ELR (cell line): Measurements from ENCODE around the gene EFCAB8.
"Not testable (repeated sequence)": the region's sequence is repeated elsewhere in the genome, so short reads cannot be mapped to it uniquely, and the experiment has no call there.

Experiments used
- DNase-seq: peaks from one replicate; pipeline ENCODE4 v3.0.0-alpha.2; 2015; ENCODE audit warnings: low read depth

EFCAB8 gene

DNA sequence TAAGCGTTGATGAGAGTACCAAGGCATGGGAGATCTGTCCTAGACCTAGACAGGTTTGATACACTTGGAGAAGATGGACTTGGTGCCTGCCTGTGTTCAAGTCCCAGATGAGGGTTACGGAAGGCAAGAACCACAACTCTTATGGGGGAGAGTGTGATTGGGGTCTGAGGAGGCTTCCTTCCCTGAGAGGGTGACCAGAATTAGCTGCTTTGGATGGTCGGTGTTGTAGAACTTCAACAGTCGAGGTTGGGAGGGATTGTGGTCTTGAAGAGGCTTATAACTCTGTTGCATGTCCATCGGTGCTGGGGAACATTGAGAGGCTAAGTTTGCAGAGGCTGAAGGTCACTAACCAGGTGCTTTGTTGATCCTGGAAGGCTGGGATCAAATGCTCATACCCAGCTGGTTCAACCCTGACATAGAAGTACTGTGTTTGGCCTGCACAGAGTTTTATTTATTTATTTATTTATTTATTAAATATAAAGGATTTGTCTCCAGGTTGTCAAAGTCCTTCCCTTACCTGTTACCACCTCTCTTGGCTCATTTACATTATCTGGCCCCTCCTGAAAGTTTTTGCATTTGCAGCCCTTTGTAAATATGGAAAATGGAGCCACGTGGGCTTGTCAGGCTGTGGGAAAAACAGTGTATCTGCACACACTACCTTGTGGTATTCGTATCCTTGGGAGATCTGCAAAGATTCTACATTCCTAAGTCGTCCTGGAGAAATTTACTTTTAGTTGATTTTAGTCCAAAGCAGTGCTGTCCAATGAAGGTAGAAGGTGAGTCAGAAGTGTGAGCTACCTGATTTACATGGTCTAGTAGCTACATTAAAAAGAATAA, 15.8 kb upstream of the EFCAB8 start:
- DNase-seq: no peak

DNA sequence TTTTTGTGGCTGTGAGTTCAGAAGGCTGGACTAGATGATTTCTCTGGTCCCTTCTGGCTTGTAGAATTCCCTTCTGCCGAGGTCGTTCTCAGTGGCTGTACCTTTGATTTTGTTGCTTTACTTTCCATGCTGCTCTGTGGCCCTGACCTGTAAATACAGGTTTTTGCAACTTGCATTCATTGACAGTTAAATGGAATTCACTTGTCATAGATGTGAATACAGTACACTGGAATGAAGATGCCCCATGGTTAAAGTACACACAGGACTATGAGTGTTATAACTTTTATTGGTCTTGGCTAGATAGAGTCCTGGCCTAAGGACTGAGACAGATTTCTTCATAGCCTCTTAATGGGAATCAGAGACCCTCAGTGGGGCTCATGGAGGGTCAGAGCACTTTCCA, 12.9 kb upstream of the EFCAB8 start:
- DNase-seq: no peak

DNA sequence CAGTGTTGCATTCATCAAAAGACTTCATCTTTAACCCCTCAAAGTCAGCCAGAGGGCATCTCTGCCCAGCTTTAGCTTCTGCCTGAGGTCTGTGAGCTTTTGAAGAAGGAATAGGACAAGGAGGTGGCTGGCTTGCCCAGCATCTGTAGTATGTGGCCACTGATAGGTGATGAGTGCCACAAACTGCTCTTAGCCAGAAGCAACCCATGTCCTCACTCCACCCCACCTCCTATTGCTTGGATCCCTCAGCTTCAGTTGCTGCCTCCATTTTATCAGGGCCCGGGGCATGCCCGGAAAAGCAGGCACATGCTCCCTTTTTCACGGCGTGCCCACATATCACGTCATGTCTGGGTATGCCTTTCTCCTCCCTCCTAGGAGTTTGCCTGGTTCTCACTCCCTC, 11.9 kb upstream of the EFCAB8 start:
- no peak for DNase-seq

DNA sequence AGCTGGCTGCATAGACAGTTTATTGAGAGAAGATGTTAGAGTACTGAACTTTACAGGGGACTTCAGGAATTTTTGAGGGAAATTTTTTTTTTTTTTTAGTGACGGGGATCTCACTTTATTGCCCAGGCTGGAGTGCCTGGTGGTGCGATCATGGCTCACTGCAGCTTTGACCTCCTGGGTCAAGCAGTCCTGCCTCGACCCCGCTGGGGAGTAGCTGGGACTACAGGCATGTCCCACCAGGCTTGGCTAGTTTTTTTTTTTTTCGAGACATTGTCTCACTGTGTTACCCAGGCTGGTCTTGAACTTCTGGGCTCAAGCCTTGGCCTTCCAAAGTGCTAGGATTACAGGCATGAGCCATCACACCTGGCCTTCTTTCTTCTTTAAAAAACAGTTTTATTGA, 10.8 kb upstream of the EFCAB8 start:
- DNase-seq: no peak

DNA sequence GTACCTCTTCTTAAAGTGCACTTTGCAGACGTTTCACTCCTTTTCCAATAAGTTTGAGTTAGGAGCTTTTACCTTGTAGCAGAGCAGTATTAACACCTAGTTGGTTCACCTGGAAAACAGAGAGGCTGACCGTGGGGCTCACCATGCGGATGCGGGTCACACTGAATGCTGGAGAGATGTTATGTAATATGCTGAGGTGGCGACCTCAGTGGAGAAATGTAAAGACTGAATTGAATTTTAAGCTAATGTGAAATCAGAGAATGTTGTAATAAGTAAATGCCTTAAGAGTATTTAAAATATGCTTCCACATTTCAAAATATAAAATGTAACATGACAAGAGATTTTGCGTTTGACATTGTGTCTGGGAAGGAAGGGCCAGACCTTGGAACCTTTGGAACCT, 9.9 kb upstream of the EFCAB8 start:
- DNase-seq: no peak

DNA sequence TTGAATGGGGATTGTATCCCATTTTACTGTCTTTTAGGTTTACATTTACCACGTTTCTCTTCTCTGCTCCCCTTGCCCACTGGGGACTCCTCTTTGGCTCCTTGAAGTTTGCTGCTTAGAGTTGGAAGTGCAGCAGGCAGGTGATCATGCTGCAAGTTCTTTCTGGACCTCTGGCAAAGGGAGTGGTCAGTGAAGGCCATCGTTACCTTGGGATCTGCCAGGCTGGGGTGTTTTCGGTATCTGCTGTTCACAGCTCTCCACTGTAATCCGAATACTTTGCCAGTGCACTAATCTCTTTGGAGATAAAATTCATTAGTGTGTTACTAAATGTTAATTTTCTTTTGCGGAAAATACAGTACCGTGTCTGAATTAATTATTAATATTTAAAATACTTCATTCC, 9.1 kb upstream of the EFCAB8 start:
- no peak for DNase-seq

DNA sequence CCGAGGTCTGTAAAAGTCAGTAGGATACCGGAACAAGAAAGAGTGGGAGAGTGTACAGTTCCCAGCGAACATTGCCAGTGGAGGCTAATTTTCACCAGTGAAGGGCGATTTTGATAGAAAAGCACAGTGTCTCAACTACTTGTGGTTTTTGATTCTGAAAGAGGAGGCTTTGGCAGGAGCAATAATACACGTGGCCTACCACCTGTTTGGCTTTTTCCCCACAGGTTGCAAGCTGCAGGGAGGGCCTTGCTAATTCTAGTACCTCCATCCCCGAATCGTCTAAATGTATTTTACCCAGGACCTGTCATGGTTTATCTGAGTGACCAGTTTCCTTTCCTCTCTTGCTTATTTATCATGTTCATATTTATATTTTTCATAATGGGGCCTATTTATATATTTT, 3.3 kb upstream of the EFCAB8 start:
- DNase-seq: no peak

DNA sequence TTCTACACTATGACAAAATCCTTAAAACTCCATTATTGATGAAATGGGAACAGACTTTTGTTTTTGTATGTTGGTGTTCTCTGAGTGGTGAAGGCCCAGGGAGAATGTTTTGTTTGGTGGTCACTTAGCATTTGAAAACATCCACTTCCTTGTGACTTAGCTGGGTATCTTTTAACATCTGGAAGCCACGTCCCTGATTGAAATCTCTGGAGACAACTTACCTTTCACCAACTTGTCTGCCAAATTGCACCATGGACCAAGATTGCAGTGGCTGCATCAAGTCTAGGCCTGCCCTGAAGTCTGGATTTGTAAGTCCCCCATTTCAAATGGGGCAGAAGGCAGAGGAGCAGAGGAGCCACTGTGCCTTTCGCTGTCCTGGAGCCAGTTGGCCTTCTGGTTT, 534 bp upstream of the EFCAB8 start:
- DNase-seq: no peak

DNA sequence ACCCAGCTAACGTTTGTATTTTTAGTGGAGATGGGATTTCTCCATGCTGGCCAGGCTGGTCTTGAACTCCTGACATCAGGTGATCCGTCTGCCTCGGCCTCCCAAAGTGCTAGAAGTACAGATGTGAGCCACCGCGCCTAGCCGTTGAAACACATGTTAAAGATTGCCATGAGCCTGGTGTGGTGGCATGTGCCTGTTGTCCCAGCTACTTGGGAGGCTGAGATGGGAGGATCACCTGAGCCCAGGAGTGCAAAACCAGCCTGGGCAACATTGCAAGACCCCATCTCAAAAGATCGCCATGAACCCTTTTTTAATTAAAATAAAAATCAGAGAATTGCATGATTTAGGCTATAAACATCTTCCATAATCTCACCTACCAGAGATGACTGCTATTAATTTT, 2.7 kb downstream of the EFCAB8 start:
- no peak for DNase-seq

DNA sequence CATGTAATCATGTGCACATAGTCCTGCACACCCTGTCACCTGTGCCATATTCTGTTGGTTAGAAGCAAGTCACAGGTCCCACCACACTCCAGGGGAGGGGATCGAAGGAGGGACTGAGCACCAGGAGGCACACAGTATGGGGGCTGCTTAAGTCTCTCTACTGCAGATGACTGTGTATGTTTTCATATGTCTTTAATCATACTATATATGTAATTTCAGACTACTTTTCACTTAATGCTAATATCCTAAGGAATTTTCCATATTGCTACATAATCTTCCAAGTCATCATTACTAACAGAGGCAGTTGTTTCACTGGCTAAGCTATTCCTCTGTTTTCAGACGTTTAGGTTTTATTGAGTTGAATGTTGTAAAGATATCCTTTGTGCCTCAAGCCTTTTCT, 10.8 kb downstream of the EFCAB8 start:
- DNase-seq: no peak

DNA sequence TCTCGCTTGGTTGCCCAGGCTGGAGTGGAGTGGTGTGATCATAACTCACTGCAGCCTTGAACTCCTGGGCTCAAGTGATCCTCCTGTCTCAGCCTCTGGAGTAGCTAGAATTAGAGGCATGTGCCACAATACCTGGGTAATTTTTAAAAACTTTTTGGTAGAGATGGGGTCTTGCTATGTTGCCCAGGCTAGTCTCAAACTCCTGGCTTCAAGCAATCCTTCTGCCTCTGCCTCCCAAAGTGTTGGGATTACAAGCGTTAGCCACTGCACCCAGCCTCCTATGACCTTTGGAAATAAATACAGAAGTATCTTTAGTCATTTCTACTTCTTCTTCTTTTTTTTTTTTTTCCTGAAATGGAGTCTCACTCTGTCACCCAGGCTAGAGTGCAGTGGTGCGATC, 11.8 kb downstream of the EFCAB8 start:
- DNase-seq: not testable (repeated sequence)

DNA sequence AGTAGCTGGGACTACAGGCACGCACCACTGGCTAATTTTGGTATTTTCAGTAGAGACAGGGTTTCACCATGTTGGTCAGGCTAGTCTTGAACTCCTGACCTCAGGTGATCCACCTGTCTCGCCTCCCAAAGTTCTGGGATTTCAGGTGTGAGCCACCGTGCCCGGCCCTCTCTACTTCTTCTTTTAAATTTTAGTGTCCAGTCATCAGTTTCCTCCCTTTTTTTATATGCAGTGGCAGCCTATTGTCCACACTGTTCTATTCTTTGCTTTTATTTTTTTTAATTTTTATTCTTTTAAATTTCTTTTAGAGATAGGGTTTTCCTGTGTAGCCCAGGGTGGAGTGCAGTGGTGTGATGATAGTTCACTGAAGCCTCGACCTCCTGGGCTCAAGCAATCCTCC, 12.3 kb downstream of the EFCAB8 start:
- DNase-seq: no peak

DNA sequence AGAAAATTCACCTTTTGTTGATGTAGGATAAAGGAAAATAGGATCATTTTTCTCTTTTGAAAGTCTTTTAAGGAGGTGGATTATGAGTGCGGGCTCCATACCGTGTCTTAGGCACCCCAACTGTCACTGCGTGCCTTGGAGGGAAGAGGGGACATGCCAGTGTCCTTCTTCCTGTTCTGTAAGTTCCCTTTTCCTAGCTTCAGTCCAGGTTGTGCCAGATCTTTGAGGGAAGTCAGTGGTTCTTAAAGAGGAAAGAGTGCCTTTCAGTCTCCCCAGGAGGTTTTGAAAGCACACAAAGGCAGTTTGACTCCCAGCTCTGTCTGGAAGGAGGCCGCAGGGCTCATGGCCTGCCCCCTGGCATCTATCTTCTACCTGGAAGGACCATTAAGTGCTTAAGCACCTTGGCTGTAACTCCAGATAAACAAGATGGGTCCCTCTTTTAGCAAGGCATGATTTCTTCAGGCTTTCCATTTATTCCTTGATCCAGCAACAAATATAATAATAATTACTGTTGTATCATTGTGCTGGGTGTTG, 13.0 kb downstream of the EFCAB8 start:
- no peak for DNase-seq

DNA sequence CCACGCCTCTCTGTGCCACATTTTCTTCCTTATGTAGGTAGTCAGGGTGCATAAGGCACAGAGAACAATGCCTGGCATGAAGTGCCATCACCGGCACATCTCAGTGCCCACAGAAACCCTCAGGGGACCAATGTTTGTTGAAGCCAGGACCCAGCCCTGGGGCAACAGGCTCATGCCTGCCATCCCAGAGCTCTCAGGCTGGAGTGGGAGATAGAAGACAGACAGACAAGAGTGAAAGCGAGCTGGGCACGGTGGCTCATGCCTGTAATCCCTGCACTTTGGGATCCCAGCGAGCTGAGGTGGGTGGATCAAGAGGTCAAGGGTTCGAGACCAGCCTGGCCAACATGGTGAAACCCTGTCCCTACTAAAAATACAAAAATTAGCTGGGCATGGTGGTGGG, 13.5 kb downstream of the EFCAB8 start:
- no peak for DNase-seq

DNA sequence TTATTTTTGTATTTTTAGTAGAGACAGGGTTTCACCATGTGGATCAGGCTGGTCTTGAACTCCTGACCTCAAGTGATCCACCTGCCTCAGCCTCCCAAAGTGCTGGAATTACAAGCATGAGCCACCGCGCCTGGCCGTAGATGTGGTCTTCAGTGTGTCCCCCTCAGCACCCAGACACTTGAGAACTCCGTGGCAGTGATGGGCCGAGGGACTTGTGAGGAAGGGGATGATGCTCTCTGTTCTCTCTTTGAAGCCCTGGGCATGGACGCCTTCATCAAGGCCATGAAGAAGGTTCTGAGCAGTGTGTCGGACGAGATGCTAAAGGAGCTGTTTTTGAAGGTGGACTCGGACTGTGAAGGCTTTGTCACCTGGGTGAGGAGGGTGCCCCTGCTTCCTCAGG, 16.9 kb downstream of the EFCAB8 start:
- no peak for DNase-seq

DNA sequence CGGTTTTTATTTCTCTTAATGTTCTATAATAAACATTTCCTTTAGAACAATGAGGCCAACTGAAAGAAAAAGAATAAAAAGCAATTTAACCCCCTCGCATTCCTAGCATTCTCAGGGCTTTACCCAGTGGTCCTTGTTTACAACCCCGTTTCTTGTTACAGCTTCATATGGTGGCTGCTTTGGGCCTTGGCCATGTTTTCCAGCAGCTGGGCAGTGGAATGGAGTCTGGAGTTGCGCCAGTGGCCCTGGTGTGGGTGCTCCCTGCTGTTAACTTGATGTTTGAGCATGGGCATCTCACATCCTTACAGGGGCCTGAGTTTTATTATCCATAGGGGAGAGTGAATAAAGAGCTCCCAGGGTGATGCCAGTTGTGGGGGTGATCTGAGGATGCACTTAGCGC, 18.8 kb downstream of the EFCAB8 start:
- no peak for DNase-seq

DNA sequence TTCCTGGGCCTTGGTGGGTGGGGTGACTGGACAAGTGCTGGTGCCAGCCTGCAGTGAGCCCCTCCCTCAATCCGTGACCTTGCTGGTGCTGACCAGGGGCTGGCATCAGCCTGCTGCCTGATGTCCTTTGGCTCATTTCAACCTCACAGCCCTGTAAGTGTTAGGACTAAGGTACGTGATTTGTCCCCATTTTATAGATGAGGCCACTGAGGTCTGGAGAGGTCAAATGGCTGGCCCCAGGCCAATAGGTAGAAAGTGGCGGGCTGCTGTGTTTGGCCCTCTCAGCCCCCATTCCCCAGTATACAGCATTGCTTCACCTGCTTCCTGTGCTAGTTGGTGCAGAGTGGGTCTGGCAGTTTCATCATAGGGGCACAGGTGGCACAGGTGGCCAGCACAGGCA, 20.1 kb downstream of the EFCAB8 start:
- no peak for DNase-seq

DNA sequence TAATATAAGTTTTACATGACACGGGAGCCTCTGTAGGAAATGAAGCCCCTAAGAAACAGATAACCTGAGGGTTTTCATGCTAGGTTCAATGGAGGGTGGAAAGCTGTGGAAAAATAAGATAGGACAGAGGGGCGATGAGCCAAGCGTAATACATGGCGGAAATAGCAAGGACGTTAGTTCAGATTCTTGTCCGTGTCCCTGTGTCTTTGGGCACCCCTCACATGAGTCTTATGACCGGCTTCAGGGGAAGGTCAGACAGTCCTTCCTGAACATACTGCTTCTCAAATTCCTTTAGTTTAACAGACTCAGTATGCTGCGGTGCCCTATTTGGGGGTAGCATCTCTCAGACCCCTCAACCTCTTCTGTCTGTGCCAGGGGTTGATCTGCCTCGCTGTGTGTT, 20.8 kb downstream of the EFCAB8 start:
- no peak for DNase-seq

DNA sequence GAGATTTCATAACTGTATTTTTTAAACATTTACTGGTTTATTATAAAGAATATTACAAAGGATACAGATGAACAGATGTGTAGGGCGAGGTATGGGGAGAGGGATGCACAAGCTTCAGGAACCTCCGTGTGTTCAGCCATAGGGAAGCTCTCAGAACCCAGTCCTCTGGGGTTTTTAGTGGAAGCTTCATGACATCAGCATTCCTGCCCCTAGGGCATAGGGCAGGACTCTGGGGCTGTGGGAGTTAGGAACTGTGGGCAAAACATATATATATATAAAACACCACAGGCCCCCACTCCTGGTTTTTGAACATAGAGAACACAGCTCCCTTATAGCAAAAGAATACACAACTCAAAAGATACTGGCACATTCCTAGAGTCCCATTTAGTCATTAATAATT, 21.9 kb downstream of the EFCAB8 start:
- DNase-seq: peak; percentile 17

DNA sequence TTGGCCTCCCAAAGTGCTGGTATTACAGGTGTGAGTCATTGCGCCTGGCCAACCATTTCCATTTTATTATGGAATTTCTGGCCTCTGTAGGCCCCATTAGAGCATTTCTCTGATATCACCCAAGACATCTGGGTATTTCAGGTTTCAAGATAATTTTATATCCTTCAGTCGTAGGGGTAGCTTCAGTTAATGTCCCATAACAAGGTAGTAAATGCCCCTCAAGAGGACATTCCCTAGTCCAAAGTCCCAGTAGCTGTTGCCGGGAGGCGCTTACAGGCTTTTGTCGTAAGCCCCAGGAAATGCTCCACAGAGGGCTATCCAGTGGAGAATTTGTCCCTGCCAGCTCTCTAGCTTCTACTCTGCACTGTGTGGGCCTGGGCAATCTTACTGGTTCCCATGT, 24.4 kb downstream of the EFCAB8 start:
- DNase-seq: no peak

DNA sequence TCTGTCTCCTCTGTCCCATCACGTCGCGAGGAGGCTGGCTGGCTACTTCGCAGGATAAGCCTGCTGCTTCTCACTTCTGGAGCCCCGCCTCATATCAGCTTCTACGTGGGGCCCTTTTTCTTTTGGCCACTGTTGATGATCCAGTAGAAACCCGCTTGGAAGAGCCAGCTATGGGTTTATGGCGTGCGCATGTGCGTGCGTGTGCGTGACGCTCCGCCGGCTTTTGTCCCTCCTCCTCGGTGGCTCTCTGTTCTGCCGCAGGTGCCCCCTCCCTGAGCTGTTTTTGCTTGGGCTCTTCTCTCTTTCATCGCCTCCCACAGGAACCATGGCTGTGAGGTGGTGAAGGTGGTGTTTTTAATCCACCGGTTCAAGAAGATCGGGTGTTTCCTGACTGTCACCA, 26.5 kb downstream of the EFCAB8 start:
- no peak for DNase-seq

DNA sequence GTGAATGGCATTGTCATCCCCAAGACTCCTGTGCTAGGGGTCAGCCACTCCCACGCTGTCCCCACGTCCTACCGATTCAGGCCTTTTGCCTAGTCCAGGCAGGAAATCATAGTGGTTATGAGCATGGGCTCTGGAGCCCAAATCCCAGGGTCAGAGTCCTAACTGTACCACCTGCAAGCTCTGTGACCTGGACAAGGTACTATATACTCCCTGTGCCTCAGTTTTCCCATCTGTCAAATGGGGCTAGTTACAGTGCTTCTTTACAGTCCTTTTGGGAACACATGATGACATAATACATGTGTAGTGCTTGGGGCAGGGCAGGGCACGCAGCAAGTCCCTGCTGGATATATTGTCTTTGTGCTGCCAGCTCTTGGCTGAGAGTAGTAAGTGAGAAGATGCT, 27.2 kb downstream of the EFCAB8 start:
- no peak for DNase-seq

DNA sequence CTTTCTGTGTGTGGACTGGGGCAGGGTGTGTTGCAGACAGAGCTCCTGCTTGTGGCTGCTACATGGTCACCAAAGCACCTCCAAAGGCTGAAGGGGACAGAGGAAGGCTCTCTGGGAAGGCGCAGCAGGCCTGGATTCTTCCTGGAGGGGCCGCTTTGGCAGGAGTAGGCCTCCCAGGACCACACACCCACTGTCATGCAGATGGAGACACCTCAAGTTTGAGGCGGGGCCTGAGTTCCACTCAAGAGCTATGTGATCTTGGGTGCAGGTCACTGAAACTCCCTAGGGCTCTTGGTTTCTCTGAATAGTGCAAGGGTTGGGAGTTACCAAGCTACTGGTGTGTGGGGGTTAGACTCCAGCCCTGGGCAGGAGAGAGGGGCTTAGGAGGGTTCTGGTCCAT, 27.9 kb downstream of the EFCAB8 start:
- no peak for DNase-seq

DNA sequence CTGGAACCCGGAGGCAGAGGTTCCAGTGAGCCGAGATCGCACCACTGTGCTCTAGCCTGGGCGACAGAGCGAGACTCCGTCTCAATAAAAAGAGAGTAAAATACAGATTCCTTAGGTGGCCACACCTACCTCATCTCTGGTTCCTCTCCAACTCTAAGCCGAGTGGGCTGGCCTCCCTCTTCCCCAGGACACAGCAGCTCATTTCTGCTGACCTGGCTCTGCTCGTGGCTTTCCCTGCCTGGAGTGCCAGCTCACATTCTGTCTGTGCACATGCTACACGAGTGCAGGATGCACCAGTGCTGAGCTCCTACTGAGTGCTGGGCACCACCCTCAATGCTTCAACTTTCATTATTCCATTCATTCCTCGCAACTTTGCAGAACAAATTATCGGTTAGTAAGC, 28.8 kb downstream of the EFCAB8 start:
- DNase-seq: no peak
